Mesodermal cell (in vitro differentiated cells): ENCODE data around the gene TLR8.
A peak's percentile ranks its signal among the peaks of the same experiment; 100 is the strongest.

Experiments used
- H3K27ac ChIP-seq: 2 replicates; pipeline ENCODE4 v1.7.0; 2013; ENCODE audit warnings: mild to moderate bottlenecking, low read depth, low read length, moderate library complexity; ENCODE audit not compliant: severe bottlenecking
- H3K36me3 ChIP-seq: 2 replicates; pipeline ENCODE4 v1.7.1; 2013; ENCODE audit warnings: mild to moderate bottlenecking, low read length, moderate library complexity; ENCODE audit not compliant: control insufficient read depth, insufficient read depth
- H3K4me1 ChIP-seq: one replicate; pipeline ENCODE4 v1.7.1; 2013; ENCODE audit warnings: mild to moderate bottlenecking, low read length; ENCODE audit not compliant: insufficient read depth, control insufficient read depth, poor library complexity, severe bottlenecking
- H3K4me3 ChIP-seq: 2 replicates; pipeline ENCODE4 v1.7.0; 2013; ENCODE audit warnings: low read length, control low read depth, mild to moderate bottlenecking; ENCODE audit not compliant: insufficient read depth, poor library complexity, severe bottlenecking; ENCODE audit errors: extremely low read depth
- H3K9me3 ChIP-seq: 2 replicates; pipeline ENCODE4 v1.7.1; 2013; ENCODE audit warnings: mild to moderate bottlenecking, low read length, moderate library complexity; ENCODE audit not compliant: control insufficient read depth
- WGBS, 2 experiments: methylation state at CpG; one replicate each; pipeline ENCODE4 v1.1.5; 2013; ENCODE audit warnings: missing lambda C conversion rate in 2 of 2; ENCODE audit not compliant: insufficient coverage in 2 of 2; 5-methylcytosine and 5-hydroxymethylcytosine counted together

The TLR8 gene

GRCh38 chrX:12945494-12945893 lies 39.1 kb downstream of the TLR8 start:
- Histone ChIP-seq H3K27ac (no peak overlapping the region), H3K4me3 (no peak overlapping the region), H3K4me1 (peaks cover 17% of the 10 kb centered on the region), H3K9me3 (no peaks in the 10 kb centered on the region), H3K36me3 (no peaks in the 10 kb centered on the region)
- WGBS, 2 experiments = no CpG with 5 or more reads among the region's 4 CpGs

GRCh38 chrX:12946406-12946805 lies 40.0 kb downstream of the TLR8 start:
- 50% methylated on average over 2 of the region's 4 CpGs; no CpG with 5 or more reads in 1 of the 2 experiments for WGBS, 2 experiments
- H3K36me3 ChIP-seq = no peaks in the 10 kb centered on the region
- H3K27ac ChIP-seq = peak overlapping the region; percentile 45
- no peak overlapping the region for H3K4me3 ChIP-seq
- no peaks in the 10 kb centered on the region for H3K9me3 ChIP-seq
- peaks cover 17% of the 10 kb centered on the region for H3K4me1 ChIP-seq

DNA sequence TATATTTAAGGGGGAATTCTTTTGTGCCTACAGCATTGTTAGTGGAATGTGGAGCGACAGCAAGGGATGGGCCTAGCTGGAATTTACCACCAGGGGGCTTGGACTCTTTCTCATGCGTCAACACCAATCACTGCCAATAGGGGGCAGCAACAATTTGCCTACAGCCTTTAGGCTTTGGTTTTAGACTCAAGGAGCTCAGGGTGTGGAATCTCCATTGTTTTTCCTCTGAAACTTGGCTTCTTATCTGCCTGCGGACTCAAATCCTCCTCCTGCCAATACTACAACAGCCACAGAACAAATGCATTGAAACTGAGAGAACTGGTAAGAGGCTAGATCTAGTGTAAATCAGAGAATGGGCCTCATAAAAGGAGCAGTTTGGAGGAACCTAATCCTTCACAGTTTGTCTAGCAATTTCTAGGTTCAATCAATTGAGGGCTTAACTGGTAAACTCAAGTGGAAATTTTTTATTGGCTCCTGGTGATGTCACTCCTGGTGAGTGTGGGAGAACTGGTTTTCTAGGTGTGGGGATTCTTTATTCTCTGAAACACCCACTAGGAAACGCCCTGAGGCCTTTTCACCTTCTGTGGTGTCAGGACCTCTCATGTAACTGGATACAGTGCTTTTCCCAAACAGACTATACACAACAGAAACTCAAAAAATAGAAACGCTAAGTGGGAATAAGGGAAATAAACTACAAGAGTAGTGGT lies 40.6 kb downstream of the TLR8 start:
- Histone ChIP-seq H3K4me1 (peaks cover 17% of the 10 kb centered on the region), H3K4me3 (no peak overlapping the region), H3K9me3 (no peaks in the 10 kb centered on the region), H3K27ac (peak overlapping the region; percentile 79), H3K36me3 (no peaks in the 10 kb centered on the region)
- 0% methylated on average over 1 of the region's 5 CpGs; no CpG with 5 or more reads in 1 of the 2 experiments for WGBS, 2 experiments

DNA sequence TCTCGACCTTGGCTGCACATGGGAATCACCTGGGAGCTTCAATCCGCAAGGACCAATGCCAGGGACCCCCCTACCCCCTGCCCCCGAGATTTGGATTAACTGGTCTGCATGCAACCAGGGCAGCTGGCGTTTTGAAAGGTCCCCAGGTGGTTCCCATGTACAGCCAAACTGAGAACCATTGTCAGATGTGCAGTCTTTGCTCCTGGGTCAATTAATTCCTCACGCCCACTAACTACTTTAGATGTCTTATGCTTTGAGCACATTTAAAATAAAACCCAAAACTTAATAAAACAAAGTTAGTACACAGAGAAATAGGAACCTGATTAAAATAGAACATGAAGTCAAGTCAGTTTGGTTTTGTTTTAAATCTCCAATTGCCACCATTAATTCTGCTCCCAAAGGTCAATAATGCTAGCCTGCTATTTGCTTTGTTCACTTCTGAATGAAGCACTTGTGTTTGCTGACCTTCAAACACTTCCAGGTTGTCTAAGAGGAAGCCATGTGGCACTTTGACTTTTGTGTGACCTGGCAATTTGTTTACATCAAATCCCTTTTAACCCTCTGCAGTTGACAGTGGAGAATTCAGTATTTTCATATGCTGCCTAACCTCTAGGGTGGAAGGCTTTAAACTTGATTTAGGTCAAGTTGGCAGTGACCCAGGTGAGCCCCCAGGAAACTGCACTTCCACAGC lies 41.3 kb downstream of the TLR8 start:
- H3K36me3 ChIP-seq = no peaks in the 10 kb centered on the region
- no peak overlapping the region for H3K27ac ChIP-seq
- 95% methylated on average over 4 of the region's 5 CpGs; no CpG with 5 or more reads in 1 of the 2 experiments for WGBS, 2 experiments
- H3K4me1 ChIP-seq = peaks cover 17% of the 10 kb centered on the region
- H3K4me3 ChIP-seq = no peak overlapping the region
- no peaks in the 10 kb centered on the region for H3K9me3 ChIP-seq

- no peaks in the 10 kb centered on the region for H3K9me3 ChIP-seq
- H3K4me3 ChIP-seq = no peak overlapping the region
- H3K4me1 ChIP-seq = peaks cover 17% of the 10 kb centered on the region
- no peaks in the 10 kb centered on the region for H3K36me3 ChIP-seq
- H3K27ac ChIP-seq = no peak overlapping the region
- no CpG with 5 or more reads among the region's 2 CpGs for WGBS, 2 experiments
Observed at GRCh38 chrX:12948495-12948894, 42.1 kb downstream of the TLR8 start.

DNA sequence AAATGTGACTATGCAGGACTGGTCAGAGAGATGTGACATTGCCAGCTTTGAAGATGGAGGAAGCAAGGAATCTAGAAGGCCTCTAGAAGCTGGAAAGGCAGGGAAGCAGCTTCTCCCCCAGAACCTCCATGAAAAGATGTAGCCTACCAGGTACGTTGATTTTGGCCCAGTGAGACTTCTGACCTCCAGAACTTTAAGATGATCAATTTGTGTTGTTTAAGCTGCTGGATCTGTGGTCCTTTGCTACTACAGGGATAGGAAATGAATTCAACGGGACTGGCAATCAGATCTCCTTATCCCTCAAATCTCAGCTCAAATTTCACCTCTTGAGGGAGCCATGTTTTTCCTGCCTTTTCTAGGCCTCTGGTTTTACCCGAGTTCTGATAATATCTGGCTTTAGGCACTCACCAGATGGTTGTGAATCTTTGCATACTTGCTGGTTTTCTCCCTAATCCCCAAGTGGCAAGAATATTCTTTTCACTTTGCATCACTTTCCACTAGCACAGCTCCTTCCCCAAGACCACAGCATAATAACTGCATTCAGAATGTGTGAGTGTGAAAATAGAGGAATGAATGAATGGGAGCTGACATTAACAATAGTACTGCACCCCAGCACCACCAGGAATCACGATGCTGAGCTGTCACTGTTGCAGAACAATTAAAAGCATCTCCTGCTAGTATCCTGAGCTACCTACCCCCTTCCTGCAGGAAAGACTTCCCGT lies 42.9 kb downstream of the TLR8 start:
- Histone ChIP-seq H3K9me3 (no peaks in the 10 kb centered on the region), H3K4me3 (no peak overlapping the region), H3K27ac (peak overlapping the region; percentile 13), H3K36me3 (no peaks in the 10 kb centered on the region), H3K4me1 (peaks cover 17% of the 10 kb centered on the region)
- 60% methylated on average over 1 of the region's 5 CpGs; no CpG with 5 or more reads in 1 of the 2 experiments for WGBS, 2 experiments

DNA sequence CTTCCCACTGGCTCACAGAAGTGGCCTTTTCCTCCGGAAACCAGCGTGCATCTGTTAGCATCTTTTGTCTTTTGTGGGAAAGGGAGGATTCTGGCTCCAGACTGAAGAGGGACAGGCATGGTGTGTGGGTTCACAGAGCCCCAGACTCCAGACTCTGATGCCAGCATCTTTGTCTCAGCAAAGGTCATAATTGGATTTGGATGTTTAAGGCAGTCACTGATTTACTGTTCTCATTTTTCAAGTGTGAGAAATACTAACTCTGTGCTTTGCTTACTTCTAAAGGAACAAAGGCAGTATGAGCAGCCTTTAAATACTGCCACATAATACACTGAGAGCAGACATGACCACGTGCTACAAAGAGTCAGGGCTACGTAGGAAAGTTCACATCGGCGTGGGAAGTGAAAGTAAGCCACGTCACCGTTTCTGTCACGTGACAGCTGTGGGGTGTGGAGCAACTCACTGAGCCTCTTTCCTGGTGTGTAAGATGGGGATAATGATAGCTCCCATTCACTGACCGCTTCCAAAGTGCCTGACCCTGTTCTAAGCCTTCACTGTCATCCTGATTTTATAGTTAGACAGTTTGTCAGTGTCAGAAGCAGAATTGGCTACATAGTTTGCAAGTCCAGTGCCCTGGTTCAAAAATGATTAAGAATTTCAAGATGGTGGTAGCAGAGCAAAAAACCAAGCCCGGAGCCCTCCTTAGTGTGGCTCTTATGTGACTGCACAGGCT lies 43.7 kb downstream of the TLR8 start:
- 93% methylated on average over 5 of the region's 11 CpGs; no CpG with 5 or more reads in 1 of the 2 experiments for WGBS, 2 experiments
- Histone ChIP-seq H3K9me3 (no peaks in the 10 kb centered on the region), H3K27ac (peak overlapping the region; percentile 13), H3K36me3 (no peaks in the 10 kb centered on the region), H3K4me3 (no peak overlapping the region), H3K4me1 (peaks cover 17% of the 10 kb centered on the region)

DNA sequence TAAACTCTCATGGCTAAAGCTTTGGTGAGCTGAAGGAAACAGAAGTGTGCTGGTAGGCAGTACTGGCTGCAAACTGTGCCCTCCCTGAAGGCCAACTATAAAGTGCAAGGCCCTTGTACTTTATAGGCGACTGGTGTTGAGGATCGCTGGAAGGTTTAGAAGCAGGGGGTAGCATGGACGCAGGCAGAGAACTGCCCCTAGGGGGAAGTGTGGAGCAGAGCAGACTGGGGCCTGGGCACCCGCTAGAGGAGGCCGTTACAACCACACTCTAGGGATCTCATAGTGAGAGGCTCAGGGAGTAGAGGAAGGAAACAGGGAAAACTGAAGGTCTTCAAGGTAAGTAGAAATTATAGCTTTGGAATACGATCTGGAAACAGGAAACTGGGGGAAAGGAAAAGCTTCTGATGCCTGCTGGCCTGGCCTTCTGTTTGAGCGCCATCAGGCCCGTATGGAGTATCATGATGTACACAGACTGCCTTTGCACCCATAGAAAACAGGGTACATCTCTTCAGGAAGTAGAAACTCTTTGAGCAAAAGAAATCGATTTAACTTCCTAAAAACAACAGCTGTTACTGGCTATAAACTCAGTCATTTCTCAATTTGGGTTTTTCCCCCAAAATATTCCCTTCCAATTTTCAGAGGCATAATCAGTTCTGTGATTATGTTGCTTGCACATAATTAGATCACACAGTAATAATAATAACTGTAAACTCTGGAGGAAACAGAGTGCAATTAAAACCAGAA lies 44.6 kb downstream of the TLR8 start:
- H3K9me3 ChIP-seq = no peaks in the 10 kb centered on the region
- H3K36me3 ChIP-seq = no peaks in the 10 kb centered on the region
- no peak overlapping the region for H3K27ac ChIP-seq
- H3K4me3 ChIP-seq = no peak overlapping the region
- WGBS, 2 experiments = 94% methylated on average over 3 of the region's 9 CpGs; no CpG with 5 or more reads in 1 of the 2 experiments
- peaks cover 20% of the 10 kb centered on the region for H3K4me1 ChIP-seq

DNA sequence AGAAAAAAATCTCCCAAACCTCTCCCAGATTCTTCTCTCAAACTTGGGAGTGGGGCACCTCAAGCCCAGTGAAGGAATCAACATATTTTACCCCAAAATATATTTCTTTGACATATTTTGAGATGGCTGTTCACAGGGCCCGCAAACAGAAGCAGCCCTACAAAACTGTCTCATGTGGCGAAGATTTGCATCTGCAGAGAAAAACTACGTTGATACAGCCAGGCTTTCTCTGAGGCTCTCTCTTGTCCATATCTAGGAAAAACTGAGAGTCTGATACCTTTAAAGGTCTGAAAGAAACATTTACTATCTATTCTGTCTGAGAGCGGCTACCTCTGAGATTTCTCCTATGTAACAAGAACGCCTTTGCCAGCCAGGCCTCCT lies 45.2 kb downstream of the TLR8 start:
- WGBS, 2 experiments = 100% methylated on average over 3 of the region's 5 CpGs; no CpG with 5 or more reads in 1 of the 2 experiments
- Histone ChIP-seq H3K9me3 (no peaks in the 10 kb centered on the region), H3K27ac (no peak overlapping the region), H3K4me1 (peaks cover 23% of the 10 kb centered on the region), H3K36me3 (no peaks in the 10 kb centered on the region), H3K4me3 (no peak overlapping the region)

GRCh38 chrX:12953420-12953819 lies 47.0 kb downstream of the TLR8 start:
- WGBS, 2 experiments = 91 to 96% methylated on average over 4 to 6 of the region's 8 CpGs
- Histone ChIP-seq H3K9me3 (no peaks in the 10 kb centered on the region), H3K36me3 (no peaks in the 10 kb centered on the region), H3K27ac (no peak overlapping the region), H3K4me3 (no peak overlapping the region), H3K4me1 (peaks cover 16% of the 10 kb centered on the region)
